Measurements from ENCODE around the gene SLC22A3. TPM values are rescaled to one million over a fixed set of nuclear protein-coding genes. Genes with fewer than 3 reads are reported as not detected.

The SLC22A3 gene
- total RNA-seq, 2 experiments from 2014 or later = not detected

GRCh38 chr6:160344271-160344670 is 3.9 kb upstream of the SLC22A3 start:
- Mint-ChIP-seq H3K4me1 (ENCODE audit: low read depth) (peaks cover 5% of the 10 kb centered on the region), H3K27ac (no peak overlapping the region), H3K36me3 (ENCODE audit: low read depth) (no peaks in the 10 kb centered on the region), H3K9me3 (no peaks in the 10 kb centered on the region), H3K27me3 (peaks cover 29% of the 10 kb centered on the region), H3K4me3 (no peak overlapping the region)
- DNase-seq (no peak), ATAC-seq (no peak)
- ChIA-PET POLR2A (no interaction called here), CTCF (no interaction called here)
- TF ChIP-seq CTCF (IDR thresholded peaks at IDR 0.05) = no peak
- intact Hi-C loops (cut with micrococcal nuclease) = no loop called here

GRCh38 chr6:160347259-160348222 is 637 bp upstream of the SLC22A3 start:
- no peaks in the 10 kb centered on the region for H3K36me3 Mint-ChIP-seq (ENCODE audit: low read depth)
- CTCF ChIA-PET = no interaction called here
- POLR2A ChIA-PET = no interaction called here
- DNase-seq (no peak), ATAC-seq (no peak)
- H3K9me3 Mint-ChIP-seq = no peaks in the 10 kb centered on the region
- TF ChIP-seq CTCF (IDR thresholded peaks at IDR 0.05) = no peak
- H3K4me1 Mint-ChIP-seq (ENCODE audit: low read depth) = peaks cover 5% of the 10 kb centered on the region
- intact Hi-C loops (cut with micrococcal nuclease) = no loop called here
- H3K27ac Mint-ChIP-seq = no peak overlapping the region
- no peak overlapping the region for H3K4me3 Mint-ChIP-seq
- H3K27me3 Mint-ChIP-seq = peaks cover 47% of the 10 kb centered on the region

- Mint-ChIP-seq H3K27ac (no peak overlapping the region), H3K9me3 (no peaks in the 10 kb centered on the region), H3K36me3 (ENCODE audit: low read depth) (no peaks in the 10 kb centered on the region), H3K27me3 (peaks cover 44% of the 10 kb centered on the region), H3K4me3 (no peak overlapping the region), H3K4me1 (ENCODE audit: low read depth) (peaks cover 5% of the 10 kb centered on the region)
- ChIA-PET POLR2A (no interaction called here), CTCF (no interaction called here)
- ATAC-seq = no peak
- TF ChIP-seq CTCF (IDR thresholded peaks at IDR 0.05) = no peak
- peak; percentile 6 for DNase-seq
- intact Hi-C loops (cut with micrococcal nuclease) = no loop called here
Observed at GRCh38 chr6:160349020-160349441, 853 bp downstream of the SLC22A3 start.

GRCh38 chr6:160349814-160350350 is 1.7 kb downstream of the SLC22A3 start:
- CTCF ChIA-PET = no interaction called here
- Mint-ChIP-seq H3K9me3 (no peaks in the 10 kb centered on the region), H3K36me3 (ENCODE audit: low read depth) (no peaks in the 10 kb centered on the region), H3K27ac (no peak overlapping the region), H3K4me1 (ENCODE audit: low read depth) (peaks cover 5% of the 10 kb centered on the region), H3K27me3 (peaks cover 44% of the 10 kb centered on the region), H3K4me3 (no peak overlapping the region)
- intact Hi-C loops (cut with micrococcal nuclease) = no loop called here
- TF ChIP-seq CTCF (IDR thresholded peaks at IDR 0.05) = no peak
- POLR2A ChIA-PET = no interaction called here
- DNase-seq (no peak), ATAC-seq (no peak)

- no peak overlapping the region for H3K4me3 Mint-ChIP-seq
- TF ChIP-seq CTCF (IDR thresholded peaks at IDR 0.05) = no peak
- no peak for DNase-seq
- H3K4me1 Mint-ChIP-seq (ENCODE audit: low read depth) = peaks cover 2% of the 10 kb centered on the region
- intact Hi-C loops (cut with micrococcal nuclease) = no loop called here
- no peak overlapping the region for H3K27ac Mint-ChIP-seq
- H3K9me3 Mint-ChIP-seq = no peaks in the 10 kb centered on the region
- H3K27me3 Mint-ChIP-seq = peaks cover 26% of the 10 kb centered on the region
- ChIA-PET CTCF (no interaction called here), POLR2A (no interaction called here)
- no peaks in the 10 kb centered on the region for H3K36me3 Mint-ChIP-seq (ENCODE audit: low read depth)
- ATAC-seq = no peak
Observed at GRCh38 chr6:160353950-160354496, 5.8 kb downstream of the SLC22A3 start.

Data from activated CD8-positive, alpha-beta T cell treated with anti-CD3 and anti-CD28 coated beads for 36 hours (primary cell).